GM08714 (cell line): ENCODE measurements around the gene CSRP1.

Experiments
- H3K4me3 ChIP-seq: fragments of 200-500 bp; sonication (Bioruptor generic); 2 replicates; pipeline ENCODE4 v1.5.1; 2014; ENCODE audit warnings: mild to moderate bottlenecking, low read length, inconsistent platforms
- ZNF274 ChIP-seq: IDR thresholded peaks from 2 replicates; pipeline ENCODE4 v1.6.1; 2012; ENCODE audit warnings: mild to moderate bottlenecking, low read depth, low read length

The CSRP1 gene

GRCh38 chr1:201459052-201459451 is 47.9 kb downstream of the CSRP1 start:
- TF ChIP-seq ZNF274, result no peak
- no peak overlapping the region for H3K4me3 ChIP-seq

GRCh38 chr1:201457508-201457960 is 49.4 kb downstream of the CSRP1 start:
- H3K4me3 ChIP-seq, result no peak overlapping the region
- no peak for TF ChIP-seq ZNF274

GRCh38 chr1:201456499-201457309 is 50.2 kb downstream of the CSRP1 start:
- no peak for TF ChIP-seq ZNF274

GRCh38 chr1:201455098-201455497 is 51.8 kb downstream of the CSRP1 start:
- TF ChIP-seq ZNF274, result no peak

More at GRCh38 chr1:201456499-201457309, 50.2 kb downstream of the CSRP1 start:
- no peak overlapping the region for H3K4me3 ChIP-seq

GRCh38 chr1:201454608-201455007 is 52.3 kb downstream of the CSRP1 start:
- TF ChIP-seq ZNF274, result no peak
- no peak overlapping the region for H3K4me3 ChIP-seq

More at GRCh38 chr1:201455098-201455497, 51.8 kb downstream of the CSRP1 start:
- no peak overlapping the region for H3K4me3 ChIP-seq

- no peak for TF ChIP-seq ZNF274
- no peak overlapping the region for H3K4me3 ChIP-seq
Measured at GRCh38 chr1:201452866-201453265, 54.1 kb downstream of the CSRP1 start.

- TF ChIP-seq ZNF274, result no peak
- no peak overlapping the region for H3K4me3 ChIP-seq
Measured at GRCh38 chr1:201450721-201451291, 56.1 kb downstream of the CSRP1 start.

GRCh38 chr1:201448990-201449389 is 57.9 kb downstream of the CSRP1 start:
- no peak overlapping the region for H3K4me3 ChIP-seq
- TF ChIP-seq ZNF274, result no peak

GRCh38 chr1:201447903-201448871 is 58.7 kb downstream of the CSRP1 start:
- no peak for TF ChIP-seq ZNF274
- H3K4me3 ChIP-seq, result no peak overlapping the region

- no peak for TF ChIP-seq ZNF274
- no peak overlapping the region for H3K4me3 ChIP-seq
Measured at GRCh38 chr1:201445310-201445709, 61.6 kb downstream of the CSRP1 start.

GRCh38 chr1:201444792-201445191 is 62.1 kb downstream of the CSRP1 start:
- H3K4me3 ChIP-seq, result no peak overlapping the region
- no peak for TF ChIP-seq ZNF274

GRCh38 chr1:201443747-201444146 is 63.2 kb downstream of the CSRP1 start:
- TF ChIP-seq ZNF274, result no peak
- no peak overlapping the region for H3K4me3 ChIP-seq

- TF ChIP-seq ZNF274, result no peak
- H3K4me3 ChIP-seq, result no peak overlapping the region
Measured at GRCh38 chr1:201436969-201437368, 70.0 kb downstream of the CSRP1 start.

GRCh38 chr1:201436393-201436792 is 70.5 kb downstream of the CSRP1 start:
- no peak overlapping the region for H3K4me3 ChIP-seq
- TF ChIP-seq ZNF274, result no peak

GRCh38 chr1:201434266-201434665 is 72.7 kb downstream of the CSRP1 start:
- TF ChIP-seq ZNF274, result no peak
- H3K4me3 ChIP-seq, result no peak overlapping the region
